Neural progenitor cell (in vitro differentiated cells): ENCODE results near the gene CALN1. TPM values are rescaled to one million over a fixed set of nuclear protein-coding genes. Genes with fewer than 3 reads are reported as not detected.

Source experiments
- DNase-seq: peaks from one replicate; pipeline ENCODE4 v3.0.0-alpha.2; 2016; ENCODE audit warnings: low spot score
- H2AFZ ChIP-seq: fragments of 200-600 bp; sonication (generic); replicated peaks from 2 replicates; pipeline ENCODE4 v1.6.1; 2016; ENCODE audit warnings: antibody characterized with exemption
- H3F3A ChIP-seq: fragments of 200-600 bp; sonication (generic); 2 replicates; pipeline ENCODE4 v1.6.1; 2016; ENCODE audit warnings: antibody characterized with exemption, low read depth
- H3K27ac ChIP-seq: fragments of 200-600 bp; sonication (generic); 2 replicates; pipeline ENCODE4 v1.5.1; 2016; ENCODE audit warnings: mild to moderate bottlenecking
- H3K27me3 ChIP-seq: fragments of 200-600 bp; sonication (generic); 2 replicates; pipeline ENCODE4 v1.6.1; 2016; ENCODE audit warnings: mild to moderate bottlenecking, moderate library complexity
- H3K36me3 ChIP-seq: fragments of 200-600 bp; sonication (generic); 2 replicates; pipeline ENCODE4 v1.5.1; 2016
- H3K4me1 ChIP-seq: fragments of 200-600 bp; sonication (generic); 2 replicates; pipeline ENCODE4 v1.6.1; 2016; ENCODE audit warnings: mixed run types
- H3K4me2 ChIP-seq: fragments of 200-600 bp; sonication (generic); 2 replicates; pipeline ENCODE4 v1.6.1; 2016
- H3K4me3 ChIP-seq: fragments of 200-600 bp; sonication (generic); 2 replicates; pipeline ENCODE4 v1.5.1; 2016
- H3K79me2 ChIP-seq: fragments of 200-600 bp; sonication (generic); 2 replicates; pipeline ENCODE4 v1.6.1; 2016; ENCODE audit warnings: low read depth
- H3K9ac ChIP-seq: fragments of 200-600 bp; sonication (generic); 2 replicates; pipeline ENCODE4 v1.6.1; 2016
- H3K9me3 ChIP-seq: fragments of 200-600 bp; sonication (generic); 2 replicates; pipeline ENCODE4 v1.5.1; 2016; ENCODE audit warnings: low read depth
- H4K20me1 ChIP-seq: fragments of 200-600 bp; sonication (generic); 2 replicates; pipeline ENCODE4 v1.6.1; 2016; ENCODE audit warnings: low read depth
- H3K27ac Mint-ChIP-seq: 3 replicates; pipeline ENCODE4 v1.8.0; 2021; ENCODE audit warnings: mixed read lengths
- H3K27me3 Mint-ChIP-seq: 2 replicates; pipeline ENCODE4 v1.8.0; 2022; ENCODE audit warnings: low read depth, mild to moderate bottlenecking, inconsistent platforms, moderate library complexity, mixed read lengths; ENCODE audit not compliant: insufficient read depth
- H3K36me3 Mint-ChIP-seq: 3 replicates; pipeline ENCODE4 v1.8.0; 2021; ENCODE audit warnings: mixed read lengths
- H3K4me1 Mint-ChIP-seq: 3 replicates; pipeline ENCODE4 v1.8.0; 2021; ENCODE audit warnings: mixed read lengths
- H3K4me3 Mint-ChIP-seq: 3 replicates; pipeline ENCODE4 v1.8.0; 2021; ENCODE audit warnings: mild to moderate bottlenecking, moderate library complexity, mixed read lengths
- H3K9me3 Mint-ChIP-seq: 3 replicates; pipeline ENCODE4 v1.8.0; 2020; ENCODE audit warnings: mixed read lengths
- EZH2 ChIP-seq: fragments of 200-600 bp; sonication (generic); IDR thresholded peaks from 2 replicates; pipeline ENCODE4 v1.6.1; 2017; ENCODE audit warnings: antibody characterized with exemption, mild to moderate bottlenecking, moderate library complexity
- EZH2phosphoT487 ChIP-seq: fragments of 200-600 bp; sonication (generic); IDR thresholded peaks from 2 replicates; pipeline ENCODE4 v1.6.1; 2017; ENCODE audit warnings: antibody characterized with exemption
- total RNA-seq: library from RNA; depleted of rRNA; stranded (reverse); fragments of >200 nt; gene quantifications from 2 replicates; pipeline ENCODE4 v1.2.3, GENCODE V29; 2015; ENCODE audit warnings: low replicate concordance
- TF ChIP-seq, protein P1 (sequence below): fragments of 200-600 bp; sonication (generic); IDR thresholded peaks from 2 replicates; pipeline ENCODE4 v1.5.1; 2017; ENCODE audit warnings: antibody characterized with exemption, mild to moderate bottlenecking

The CALN1 gene
- total RNA-seq, 1 donor from 2014 or later, result 3.1 TPM

DNA sequence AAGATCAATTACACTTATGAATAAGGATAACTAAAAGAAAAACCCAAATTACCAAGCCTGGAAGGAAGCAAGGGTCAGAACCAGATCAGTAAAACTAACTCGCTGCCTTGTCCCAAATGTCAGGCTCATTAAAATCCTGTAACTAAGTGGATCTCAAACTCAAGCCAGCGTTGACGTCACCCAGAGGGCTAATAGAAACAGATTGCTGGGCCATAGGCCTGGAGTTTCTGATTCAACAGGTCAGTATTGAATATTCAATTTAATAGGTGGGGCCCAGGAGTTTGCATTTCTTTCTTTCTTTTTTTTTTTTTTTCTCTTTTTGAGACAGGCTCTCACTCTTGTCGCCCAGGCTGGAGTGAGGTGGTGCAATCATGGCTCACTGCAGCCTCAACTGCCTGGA lies 397.0 kb downstream of the CALN1 start:
- Mint-ChIP-seq H3K4me1 (no peaks in the 10 kb centered on the region), H3K9me3 (no peaks in the 10 kb centered on the region), H3K27ac (no peak overlapping the region), H3K4me3 (no peak overlapping the region), H3K27me3 (no peaks in the 10 kb centered on the region), H3K36me3 (no peaks in the 10 kb centered on the region)
- Histone ChIP-seq H4K20me1 (no peaks in the 10 kb centered on the region), H3K4me2 (no peak overlapping the region), H2AFZ (no peak overlapping the region), H3K9ac (no peak overlapping the region), H3K79me2 (no peaks in the 10 kb centered on the region), H3K4me1 (no peaks in the 10 kb centered on the region), H3K4me3 (no peak overlapping the region), H3K27ac (no peak overlapping the region), H3K9me3 (no peaks in the 10 kb centered on the region), H3F3A (no peaks in the 10 kb centered on the region), H3K36me3 (no peaks in the 10 kb centered on the region), H3K27me3 (no peaks in the 10 kb centered on the region)
- no peak for DNase-seq
- no peak for TF ChIP-seq EZH2

DNA sequence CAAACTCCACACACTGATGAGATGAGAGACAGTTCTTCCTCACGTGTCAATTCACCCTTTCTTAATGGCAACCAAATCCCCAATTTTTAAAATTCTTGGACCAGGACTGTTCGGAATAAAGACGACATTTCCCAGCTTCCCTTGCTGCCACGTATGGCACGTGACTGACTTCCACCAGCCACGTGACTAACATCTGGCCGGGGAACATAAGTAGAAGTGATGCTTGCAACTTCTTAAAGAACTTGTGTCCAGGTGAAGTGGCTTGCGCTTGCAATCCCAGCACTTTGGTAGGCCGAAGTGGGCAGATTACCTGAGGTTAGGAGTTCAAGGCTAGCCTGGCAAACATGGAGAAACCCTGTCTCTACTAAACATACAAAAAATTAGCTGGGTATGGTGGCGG lies 405.1 kb downstream of the CALN1 start:
- no peaks in the 10 kb centered on the region for H4K20me1 ChIP-seq
- H2AFZ ChIP-seq, result no peak overlapping the region
- no peaks in the 10 kb centered on the region for H3K36me3 Mint-ChIP-seq
- H3K4me3 Mint-ChIP-seq, result no peak overlapping the region
- H3F3A ChIP-seq, result no peaks in the 10 kb centered on the region
- no peaks in the 10 kb centered on the region for H3K36me3 ChIP-seq
- no peak overlapping the region for H3K4me3 ChIP-seq
- no peaks in the 10 kb centered on the region for H3K27me3 ChIP-seq
- H3K9me3 Mint-ChIP-seq, result peaks cover 2% of the 10 kb centered on the region
- H3K27ac ChIP-seq, result no peak overlapping the region
- H3K9me3 ChIP-seq, result no peaks in the 10 kb centered on the region
- H3K9ac ChIP-seq, result no peak overlapping the region
- no peaks in the 10 kb centered on the region for H3K4me1 ChIP-seq
- H3K27me3 Mint-ChIP-seq, result peaks cover 2% of the 10 kb centered on the region
- no peak for DNase-seq
- no peaks in the 10 kb centered on the region for H3K4me1 Mint-ChIP-seq
- TF ChIP-seq EZH2phosphoT487 (no peak), EZH2 (no peak)
- TF ChIP-seq, protein P1, sequence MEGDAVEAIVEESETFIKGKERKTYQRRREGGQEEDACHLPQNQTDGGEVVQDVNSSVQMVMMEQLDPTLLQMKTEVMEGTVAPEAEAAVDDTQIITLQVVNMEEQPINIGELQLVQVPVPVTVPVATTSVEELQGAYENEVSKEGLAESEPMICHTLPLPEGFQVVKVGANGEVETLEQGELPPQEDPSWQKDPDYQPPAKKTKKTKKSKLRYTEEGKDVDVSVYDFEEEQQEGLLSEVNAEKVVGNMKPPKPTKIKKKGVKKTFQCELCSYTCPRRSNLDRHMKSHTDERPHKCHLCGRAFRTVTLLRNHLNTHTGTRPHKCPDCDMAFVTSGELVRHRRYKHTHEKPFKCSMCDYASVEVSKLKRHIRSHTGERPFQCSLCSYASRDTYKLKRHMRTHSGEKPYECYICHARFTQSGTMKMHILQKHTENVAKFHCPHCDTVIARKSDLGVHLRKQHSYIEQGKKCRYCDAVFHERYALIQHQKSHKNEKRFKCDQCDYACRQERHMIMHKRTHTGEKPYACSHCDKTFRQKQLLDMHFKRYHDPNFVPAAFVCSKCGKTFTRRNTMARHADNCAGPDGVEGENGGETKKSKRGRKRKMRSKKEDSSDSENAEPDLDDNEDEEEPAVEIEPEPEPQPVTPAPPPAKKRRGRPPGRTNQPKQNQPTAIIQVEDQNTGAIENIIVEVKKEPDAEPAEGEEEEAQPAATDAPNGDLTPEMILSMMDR, result no peak
- H3K79me2 ChIP-seq, result no peaks in the 10 kb centered on the region
- no peak overlapping the region for H3K4me2 ChIP-seq
- H3K27ac Mint-ChIP-seq, result no peak overlapping the region

DNA sequence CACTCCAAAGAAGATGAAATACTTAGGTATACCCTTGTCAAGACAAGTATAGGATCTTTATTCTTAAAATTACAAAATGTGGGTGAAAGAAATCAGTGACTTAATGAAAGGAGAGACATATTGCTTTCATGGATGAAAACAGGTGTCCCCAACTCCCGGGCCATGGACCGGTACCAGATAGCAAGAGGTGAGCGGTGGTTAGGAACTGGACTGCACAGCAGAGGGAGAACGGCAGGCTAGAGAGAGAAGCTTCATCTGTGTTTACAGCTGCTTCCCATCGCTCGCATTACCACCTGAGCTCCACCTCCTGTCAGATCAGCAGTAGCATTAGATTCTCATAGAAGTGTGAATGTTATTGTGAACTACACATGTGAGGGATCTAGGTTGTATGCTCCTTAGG lies 408.9 kb downstream of the CALN1 start:
- no peaks in the 10 kb centered on the region for H3K4me1 ChIP-seq
- H3K36me3 ChIP-seq, result no peaks in the 10 kb centered on the region
- H3K4me3 ChIP-seq, result no peak overlapping the region
- no peak overlapping the region for H2AFZ ChIP-seq
- Mint-ChIP-seq H3K27me3 (peaks cover 2% of the 10 kb centered on the region), H3K4me1 (no peaks in the 10 kb centered on the region), H3K27ac (no peak overlapping the region), H3K9me3 (no peaks in the 10 kb centered on the region), H3K4me3 (no peak overlapping the region), H3K36me3 (no peaks in the 10 kb centered on the region)
- no peaks in the 10 kb centered on the region for H3K27me3 ChIP-seq
- TF ChIP-seq, protein P1, result no peak
- TF ChIP-seq EZH2phosphoT487 (no peak), EZH2 (no peak)
- no peak overlapping the region for H3K27ac ChIP-seq
- H3F3A ChIP-seq, result no peaks in the 10 kb centered on the region
- no peaks in the 10 kb centered on the region for H4K20me1 ChIP-seq
- no peak overlapping the region for H3K9ac ChIP-seq
- H3K79me2 ChIP-seq, result no peaks in the 10 kb centered on the region
- H3K9me3 ChIP-seq, result no peaks in the 10 kb centered on the region
- H3K4me2 ChIP-seq, result no peak overlapping the region
- DNase-seq, result no peak

DNA sequence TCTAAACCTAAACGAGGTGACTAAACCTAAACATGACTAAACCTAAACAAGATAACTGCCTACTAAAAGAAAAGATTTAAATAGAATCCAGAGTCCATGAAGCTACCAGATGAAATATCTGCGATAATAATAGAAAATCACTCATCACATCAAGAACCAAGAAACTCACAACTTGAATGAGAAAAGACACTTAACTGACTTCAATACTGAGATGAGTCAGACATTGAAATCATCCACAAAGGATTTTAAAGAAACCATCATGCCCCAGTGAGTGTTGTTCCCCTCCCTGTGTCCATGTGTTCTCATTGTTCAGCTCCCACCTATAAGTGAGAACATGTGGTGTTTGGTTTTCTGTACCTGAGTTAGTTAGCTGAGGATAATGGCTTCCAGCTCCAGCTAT lies 416.0 kb downstream of the CALN1 start:
- Histone ChIP-seq H3K4me2 (no peak overlapping the region), H2AFZ (no peak overlapping the region), H3K27me3 (no peaks in the 10 kb centered on the region), H3K9me3 (no peaks in the 10 kb centered on the region), H3K27ac (no peak overlapping the region), H3K9ac (no peak overlapping the region), H3K79me2 (no peaks in the 10 kb centered on the region), H3K4me3 (no peak overlapping the region), H3F3A (no peaks in the 10 kb centered on the region), H3K4me1 (no peaks in the 10 kb centered on the region), H3K36me3 (no peaks in the 10 kb centered on the region), H4K20me1 (no peaks in the 10 kb centered on the region)
- peaks cover 2% of the 10 kb centered on the region for H3K27me3 Mint-ChIP-seq
- H3K4me3 Mint-ChIP-seq, result no peak overlapping the region
- H3K9me3 Mint-ChIP-seq, result peaks cover 4% of the 10 kb centered on the region
- H3K4me1 Mint-ChIP-seq, result no peaks in the 10 kb centered on the region
- TF ChIP-seq EZH2 (no peak), EZH2phosphoT487 (no peak)
- TF ChIP-seq, protein P1, result no peak
- H3K36me3 Mint-ChIP-seq, result no peaks in the 10 kb centered on the region
- no peak overlapping the region for H3K27ac Mint-ChIP-seq
- no peak for DNase-seq
